CD4-positive, alpha-beta T cell (primary cell): ENCODE data around the gene MED25. TPM values are rescaled to one million over a fixed set of nuclear protein-coding genes. Genes with fewer than 3 reads are reported as not detected.

Experiments used
- ATAC-seq: fragments of 200-7000 bp; cut with Tn5 transposase; one replicate; pipeline ENCODE4 v1.10.0; 2022; ENCODE audit warnings: mild to moderate bottlenecking; ENCODE audit not compliant: poor library complexity
- CTCF ChIA-PET: fragments of 350-600 bp; sonication (Branson Sonifier 250); formaldehyde crosslinking; loops from one replicate; lab custom pipeline; 2021; ENCODE audit warnings: antibody characterized with exemption, inconsistent platforms; lab: Charles Lee
- POLR2A ChIA-PET: fragments of 350-600 bp; sonication (Branson Sonifier 250); formaldehyde crosslinking; loops from one replicate; lab custom pipeline; 2021; ENCODE audit warnings: antibody characterized with exemption, inconsistent platforms; lab: Charles Lee
- DNase-seq, 14 experiments: peaks; one replicate each; pipeline ENCODE4 v3.0.0-alpha.2; 2013 to 2020; ENCODE audit warnings: mixed read lengths in 2 of 14
- H3K27ac ChIP-seq, 2 donors: one replicate each; pipeline versions ENCODE4 v1.5.1 to v1.7.0; 2013; ENCODE audit warnings: low read length in 2 of 2, low read depth in 1 of 2, mild to moderate bottlenecking in 1 of 2
- H3K27me3 ChIP-seq, 2 experiments: 1 replicate in 1 of 2; 2 replicates in 1 of 2; pipeline versions ENCODE4 v1.6.1 to v1.7.0; 2013; ENCODE audit warnings: low read length in 2 of 2, control low read depth in 1 of 2, mild to moderate bottlenecking in 1 of 2, moderate library complexity in 1 of 2; ENCODE audit not compliant: insufficient read depth in 2 of 2, control insufficient read depth in 1 of 2
- H3K36me3 ChIP-seq: one replicate; pipeline ENCODE4 v1.6.1; 2013; ENCODE audit warnings: low read length, control low read depth; ENCODE audit not compliant: insufficient read depth
- H3K4me1 ChIP-seq: one replicate; pipeline ENCODE4 v1.6.1; 2013; ENCODE audit warnings: low read length, control low read depth; ENCODE audit not compliant: insufficient read depth
- H3K4me3 ChIP-seq: one replicate; pipeline ENCODE4 v1.5.1; 2013; ENCODE audit warnings: mild to moderate bottlenecking, low read length, moderate library complexity
- H3K9me3 ChIP-seq, 2 experiments: 1 replicate in 1 of 2; 2 replicates in 1 of 2; pipeline versions ENCODE4 v1.6.1 to v1.7.0; 2013; ENCODE audit warnings: low read length in 2 of 2, mild to moderate bottlenecking in 2 of 2, control low read depth in 1 of 2, moderate library complexity in 1 of 2; ENCODE audit not compliant: control insufficient read depth in 1 of 2, insufficient read depth in 1 of 2
- H3K27ac Mint-ChIP-seq: one replicate; pipeline ENCODE4 v1.8.0; 2020; ENCODE audit warnings: mixed read lengths
- H3K27me3 Mint-ChIP-seq: one replicate; pipeline ENCODE4 v1.8.0; 2021; ENCODE audit warnings: mixed read lengths
- H3K36me3 Mint-ChIP-seq: one replicate; pipeline ENCODE4 v1.8.0; 2021; ENCODE audit warnings: low read depth, mixed read lengths
- H3K4me1 Mint-ChIP-seq: one replicate; pipeline ENCODE4 v1.8.0; 2021; ENCODE audit warnings: low read depth, mixed read lengths
- H3K4me3 Mint-ChIP-seq: one replicate; pipeline ENCODE4 v1.8.0; 2020; ENCODE audit warnings: mild to moderate bottlenecking, mixed read lengths
- H3K9me3 Mint-ChIP-seq: one replicate; pipeline ENCODE4 v1.8.0; 2020; ENCODE audit warnings: mixed read lengths
- CTCF ChIP-seq: fragments of 200-600 bp; IDR thresholded peaks from one replicate; pipeline ENCODE4 v1.8.0; 2022; ENCODE audit warnings: antibody characterized with exemption, mild to moderate bottlenecking
- intact Hi-C, 2 experiments: fragments of 100-400 bp; cut with DNase I in 1 of 2; cut with micrococcal nuclease in 1 of 2; formaldehyde crosslinking; loops; one replicate each; pipeline versions ENCODE4 v1.15.1 to v1.9.0; 2023 to 2025; cut with DNase I, micrococcal nuclease
- total RNA-seq, 174 experiments: library from RNA in 2 of 174; stranded (reverse) in 2 of 174; gene quantifications; one replicate each; pipeline ENCODE4 v1.2.3 and lab custom pipeline; 2021 to 2026

The MED25 gene
- total RNA-seq, 2 experiments from 2014 or later: 67.2 to 67.8 TPM

- POLR2A ChIA-PET: no interaction called here
- TF ChIP-seq CTCF: no peak
These were observed 27.2 kb upstream of the MED25 start for GRCh38 chr19:49790866-49791265.

GRCh38 chr19:49791776-49792445, 26.2 kb upstream of the MED25 start:
- intact Hi-C loops: no loop called here
- H3K27me3 Mint-ChIP-seq: no peaks in the 10 kb centered on the region
- peaks cover 75% of the 10 kb centered on the region for H3K36me3 Mint-ChIP-seq

More at GRCh38 chr19:49790866-49791265, 27.2 kb upstream of the MED25 start:
- intact Hi-C loops: no loop called here
- no peak overlapping the region for H3K27ac Mint-ChIP-seq
- H3K27me3 ChIP-seq: no peaks in the 10 kb centered on the region
- ATAC-seq: no peak
- no peak overlapping the region for H3K27ac ChIP-seq
- H3K9me3 Mint-ChIP-seq: no peaks in the 10 kb centered on the region
- H3K27me3 Mint-ChIP-seq: no peaks in the 10 kb centered on the region
- H3K4me1 ChIP-seq: no peaks in the 10 kb centered on the region
- H3K4me1 Mint-ChIP-seq: no peaks in the 10 kb centered on the region
- H3K4me3 Mint-ChIP-seq: no peak overlapping the region
- H3K36me3 Mint-ChIP-seq: peaks cover 73% of the 10 kb centered on the region
- CTCF ChIA-PET: no interaction called here
- peaks cover 62% of the 10 kb centered on the region for H3K36me3 ChIP-seq
- no peak for DNase-seq
- no peak overlapping the region for H3K4me3 ChIP-seq
- H3K9me3 ChIP-seq: no peaks in the 10 kb centered on the region

GRCh38 chr19:49792829-49793560, 25.1 kb upstream of the MED25 start:
- ChIA-PET POLR2A (no interaction called here), CTCF (no interaction called here)
- Mint-ChIP-seq H3K36me3 (peaks cover 74% of the 10 kb centered on the region), H3K4me3 (no peak overlapping the region), H3K4me1 (no peaks in the 10 kb centered on the region), H3K27me3 (no peaks in the 10 kb centered on the region), H3K9me3 (no peaks in the 10 kb centered on the region), H3K27ac (no peak overlapping the region)
- no peak overlapping the region for H3K4me3 ChIP-seq
- ATAC-seq (no peak), DNase-seq (no peak)
- H3K9me3 ChIP-seq: no peaks in the 10 kb centered on the region
- H3K36me3 ChIP-seq: peaks cover 63% of the 10 kb centered on the region
- no peaks in the 10 kb centered on the region for H3K4me1 ChIP-seq
- intact Hi-C loops: no loop called here
- no peak for TF ChIP-seq CTCF
- no peak overlapping the region for H3K27ac ChIP-seq
- H3K27me3 ChIP-seq: no peaks in the 10 kb centered on the region

More at GRCh38 chr19:49791776-49792445, 26.2 kb upstream of the MED25 start:
- Mint-ChIP-seq H3K4me3 (no peak overlapping the region), H3K4me1 (no peaks in the 10 kb centered on the region), H3K27ac (no peak overlapping the region), H3K9me3 (no peaks in the 10 kb centered on the region)
- DNase-seq (no peak), ATAC-seq (no peak)
- no peak for TF ChIP-seq CTCF
- Histone ChIP-seq H3K4me1 (no peaks in the 10 kb centered on the region), H3K27ac (no peak overlapping the region), H3K9me3 (no peaks in the 10 kb centered on the region), H3K27me3 (no peaks in the 10 kb centered on the region), H3K36me3 (peaks cover 67% of the 10 kb centered on the region), H3K4me3 (no peak overlapping the region)
- POLR2A ChIA-PET: no interaction called here
- CTCF ChIA-PET: no interaction called here
